ENCODE measurements around the gene PATJ.

DNA sequence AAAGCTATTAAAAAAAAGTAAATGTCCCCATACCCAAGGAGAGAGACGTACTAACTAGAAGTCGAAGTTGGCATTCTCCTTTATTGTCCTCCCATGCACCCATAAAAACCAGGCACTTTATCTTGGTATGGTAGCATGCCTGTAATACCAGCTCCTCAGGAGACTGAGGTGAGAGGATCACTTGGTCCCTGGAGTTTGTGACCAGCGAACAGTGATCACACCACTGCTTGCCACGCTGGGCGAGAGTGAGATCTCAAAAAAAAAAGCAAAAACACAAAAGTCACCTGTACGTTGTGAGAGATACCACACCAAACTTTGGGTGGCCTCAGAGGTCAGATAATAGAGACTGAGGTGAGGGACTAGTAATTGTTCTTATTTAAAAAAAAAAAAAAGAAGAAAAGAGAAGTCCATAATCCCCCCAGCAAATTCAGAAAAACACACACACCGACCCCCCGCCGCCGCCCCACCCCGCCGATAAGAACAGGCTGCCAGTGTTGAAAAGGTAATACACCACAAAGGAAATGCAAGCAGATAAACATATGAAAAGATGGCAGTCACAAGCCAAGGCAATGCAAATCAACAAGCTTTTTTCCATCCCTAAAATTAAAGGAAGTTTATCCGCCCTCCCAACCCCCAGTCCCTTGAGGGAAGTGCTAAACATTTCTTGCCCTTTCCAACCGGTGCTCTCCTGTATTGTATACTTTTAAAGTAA lies 455.9 kb downstream of the PATJ start:
- TF ChIP-seq, protein P1, sequence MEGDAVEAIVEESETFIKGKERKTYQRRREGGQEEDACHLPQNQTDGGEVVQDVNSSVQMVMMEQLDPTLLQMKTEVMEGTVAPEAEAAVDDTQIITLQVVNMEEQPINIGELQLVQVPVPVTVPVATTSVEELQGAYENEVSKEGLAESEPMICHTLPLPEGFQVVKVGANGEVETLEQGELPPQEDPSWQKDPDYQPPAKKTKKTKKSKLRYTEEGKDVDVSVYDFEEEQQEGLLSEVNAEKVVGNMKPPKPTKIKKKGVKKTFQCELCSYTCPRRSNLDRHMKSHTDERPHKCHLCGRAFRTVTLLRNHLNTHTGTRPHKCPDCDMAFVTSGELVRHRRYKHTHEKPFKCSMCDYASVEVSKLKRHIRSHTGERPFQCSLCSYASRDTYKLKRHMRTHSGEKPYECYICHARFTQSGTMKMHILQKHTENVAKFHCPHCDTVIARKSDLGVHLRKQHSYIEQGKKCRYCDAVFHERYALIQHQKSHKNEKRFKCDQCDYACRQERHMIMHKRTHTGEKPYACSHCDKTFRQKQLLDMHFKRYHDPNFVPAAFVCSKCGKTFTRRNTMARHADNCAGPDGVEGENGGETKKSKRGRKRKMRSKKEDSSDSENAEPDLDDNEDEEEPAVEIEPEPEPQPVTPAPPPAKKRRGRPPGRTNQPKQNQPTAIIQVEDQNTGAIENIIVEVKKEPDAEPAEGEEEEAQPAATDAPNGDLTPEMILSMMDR (conservative IDR thresholded peaks at IDR 0.05; ENCODE audit: low read depth, low read length): no peak
- no peak for TF ChIP-seq EZH2phosphoT487 (IDR thresholded peaks at IDR 0.05; ENCODE audit: borderline replicate concordance, low read length)
